Brain pericyte (primary cell): Measurements from ENCODE around the gene NCAPD2.

Experiments used
- DNase-seq: peaks from one replicate; pipeline ENCODE4 v3.0.0-alpha.2; 2012; ENCODE audit warnings: low read depth, low spot score

The NCAPD2 gene, protein sequence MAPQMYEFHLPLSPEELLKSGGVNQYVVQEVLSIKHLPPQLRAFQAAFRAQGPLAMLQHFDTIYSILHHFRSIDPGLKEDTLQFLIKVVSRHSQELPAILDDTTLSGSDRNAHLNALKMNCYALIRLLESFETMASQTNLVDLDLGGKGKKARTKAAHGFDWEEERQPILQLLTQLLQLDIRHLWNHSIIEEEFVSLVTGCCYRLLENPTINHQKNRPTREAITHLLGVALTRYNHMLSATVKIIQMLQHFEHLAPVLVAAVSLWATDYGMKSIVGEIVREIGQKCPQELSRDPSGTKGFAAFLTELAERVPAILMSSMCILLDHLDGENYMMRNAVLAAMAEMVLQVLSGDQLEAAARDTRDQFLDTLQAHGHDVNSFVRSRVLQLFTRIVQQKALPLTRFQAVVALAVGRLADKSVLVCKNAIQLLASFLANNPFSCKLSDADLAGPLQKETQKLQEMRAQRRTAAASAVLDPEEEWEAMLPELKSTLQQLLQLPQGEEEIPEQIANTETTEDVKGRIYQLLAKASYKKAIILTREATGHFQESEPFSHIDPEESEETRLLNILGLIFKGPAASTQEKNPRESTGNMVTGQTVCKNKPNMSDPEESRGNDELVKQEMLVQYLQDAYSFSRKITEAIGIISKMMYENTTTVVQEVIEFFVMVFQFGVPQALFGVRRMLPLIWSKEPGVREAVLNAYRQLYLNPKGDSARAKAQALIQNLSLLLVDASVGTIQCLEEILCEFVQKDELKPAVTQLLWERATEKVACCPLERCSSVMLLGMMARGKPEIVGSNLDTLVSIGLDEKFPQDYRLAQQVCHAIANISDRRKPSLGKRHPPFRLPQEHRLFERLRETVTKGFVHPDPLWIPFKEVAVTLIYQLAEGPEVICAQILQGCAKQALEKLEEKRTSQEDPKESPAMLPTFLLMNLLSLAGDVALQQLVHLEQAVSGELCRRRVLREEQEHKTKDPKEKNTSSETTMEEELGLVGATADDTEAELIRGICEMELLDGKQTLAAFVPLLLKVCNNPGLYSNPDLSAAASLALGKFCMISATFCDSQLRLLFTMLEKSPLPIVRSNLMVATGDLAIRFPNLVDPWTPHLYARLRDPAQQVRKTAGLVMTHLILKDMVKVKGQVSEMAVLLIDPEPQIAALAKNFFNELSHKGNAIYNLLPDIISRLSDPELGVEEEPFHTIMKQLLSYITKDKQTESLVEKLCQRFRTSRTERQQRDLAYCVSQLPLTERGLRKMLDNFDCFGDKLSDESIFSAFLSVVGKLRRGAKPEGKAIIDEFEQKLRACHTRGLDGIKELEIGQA (N-terminal part only)

GRCh38 chr12:6493497-6494257 lies at the start of gene NCAPD2:
Gene NCAPD2 (plus strand): TSS chr12:6494102. CDS start chr12:6495099, 997 bp downstream.
- DNase-seq = peak; percentile 86

DNA sequence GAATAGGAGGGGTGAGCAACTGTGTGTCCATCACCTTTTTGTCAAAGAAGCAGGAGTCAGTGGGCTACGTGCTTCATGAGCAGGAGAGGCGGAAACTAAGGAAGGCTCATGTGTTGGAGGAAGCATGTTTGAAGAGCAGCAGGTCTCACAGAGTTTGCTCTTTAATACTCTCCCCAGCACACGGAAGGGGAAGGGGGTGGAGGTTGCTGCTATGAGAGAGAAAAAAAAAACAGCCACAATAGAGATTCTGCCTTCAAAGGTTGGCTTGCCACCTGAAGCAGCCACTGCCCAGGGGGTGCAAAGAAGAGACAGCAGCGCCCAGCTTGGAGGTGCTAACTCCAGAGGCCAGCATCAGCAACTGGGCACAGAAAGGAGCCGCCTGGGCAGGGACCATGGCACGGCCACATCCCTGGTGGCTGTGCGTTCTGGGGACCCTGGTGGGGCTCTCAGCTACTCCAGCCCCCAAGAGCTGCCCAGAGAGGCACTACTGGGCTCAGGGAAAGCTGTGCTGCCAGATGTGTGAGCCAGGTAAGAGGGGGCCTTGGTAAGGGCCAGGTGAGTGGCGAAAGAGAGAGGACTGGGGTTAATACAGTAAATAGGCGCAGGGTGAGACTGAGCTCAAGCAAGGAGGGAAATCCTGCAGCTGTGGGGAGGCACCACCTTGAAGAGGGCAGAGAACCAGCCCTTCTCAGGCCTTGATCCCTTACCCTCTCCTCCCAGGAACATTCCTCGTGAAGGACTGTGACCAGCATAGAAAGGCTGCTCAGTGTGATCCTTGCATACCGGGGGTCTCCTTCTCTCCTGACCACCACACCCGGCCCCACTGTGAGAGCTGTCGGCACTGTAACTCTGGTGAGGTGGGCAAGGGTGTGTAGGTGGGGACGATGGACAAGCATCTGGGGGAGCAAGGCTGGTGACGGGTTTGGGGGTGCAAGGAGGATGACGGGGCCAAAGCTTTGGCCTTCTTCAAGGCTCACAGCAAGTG lies 48.9 kb upstream of the NCAPD2 start, which contains the start of gene CD27:
TSS of gene CD27 (plus strand) at position 252 of the 985 bp plus-strand sequence. CDS start at position 393, 141 bp downstream.
- no peak for DNase-seq

GRCh38 chr12:6450091-6450868 lies 43.6 kb upstream of the NCAPD2 start:
- DNase-seq = no peak

- DNase-seq = no peak
These were observed 43.0 kb upstream of the NCAPD2 start for GRCh38 chr12:6450869-6451347.

DNA sequence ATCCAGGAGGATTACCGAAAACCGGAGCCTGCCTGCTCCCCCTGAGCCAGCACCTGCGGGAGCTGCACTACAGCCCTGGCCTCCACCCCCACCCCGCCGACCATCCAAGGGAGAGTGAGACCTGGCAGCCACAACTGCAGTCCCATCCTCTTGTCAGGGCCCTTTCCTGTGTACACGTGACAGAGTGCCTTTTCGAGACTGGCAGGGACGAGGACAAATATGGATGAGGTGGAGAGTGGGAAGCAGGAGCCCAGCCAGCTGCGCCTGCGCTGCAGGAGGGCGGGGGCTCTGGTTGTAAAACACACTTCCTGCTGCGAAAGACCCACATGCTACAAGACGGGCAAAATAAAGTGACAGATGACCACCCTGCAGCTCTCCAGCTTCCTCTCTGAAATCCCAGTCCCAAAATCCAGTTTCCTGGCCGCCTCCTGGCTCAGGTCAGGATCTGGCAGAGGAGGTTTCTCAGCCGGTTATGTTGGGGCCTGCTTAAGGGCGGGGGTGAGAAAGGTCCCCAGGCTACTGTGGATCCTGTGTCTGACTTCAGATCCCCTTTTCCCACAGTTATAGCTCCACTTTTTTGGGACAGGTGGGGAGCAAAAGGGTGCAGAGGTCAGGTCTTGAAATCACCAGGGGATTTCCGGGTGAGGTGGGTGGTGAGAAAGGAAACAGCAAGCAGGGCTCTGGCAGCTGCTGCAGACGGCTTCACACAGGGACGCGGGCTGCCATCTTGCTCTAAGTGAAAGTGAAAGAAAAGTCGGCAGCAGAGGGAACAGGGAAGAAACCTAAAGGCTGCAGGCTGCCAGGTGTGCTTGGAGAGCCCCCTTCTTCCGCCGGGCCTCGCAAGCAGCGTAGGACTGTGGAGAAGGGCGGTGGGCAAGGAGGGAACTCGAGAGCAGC lies 42.3 kb upstream of the NCAPD2 start, which contains the start of gene TAPBPL:
TSS of gene TAPBPL (plus strand) at position 695 of the 897 bp plus-strand sequence. CDS start 207 bp downstream, outside the sequence.
- peak; percentile 61 for DNase-seq

DNA sequence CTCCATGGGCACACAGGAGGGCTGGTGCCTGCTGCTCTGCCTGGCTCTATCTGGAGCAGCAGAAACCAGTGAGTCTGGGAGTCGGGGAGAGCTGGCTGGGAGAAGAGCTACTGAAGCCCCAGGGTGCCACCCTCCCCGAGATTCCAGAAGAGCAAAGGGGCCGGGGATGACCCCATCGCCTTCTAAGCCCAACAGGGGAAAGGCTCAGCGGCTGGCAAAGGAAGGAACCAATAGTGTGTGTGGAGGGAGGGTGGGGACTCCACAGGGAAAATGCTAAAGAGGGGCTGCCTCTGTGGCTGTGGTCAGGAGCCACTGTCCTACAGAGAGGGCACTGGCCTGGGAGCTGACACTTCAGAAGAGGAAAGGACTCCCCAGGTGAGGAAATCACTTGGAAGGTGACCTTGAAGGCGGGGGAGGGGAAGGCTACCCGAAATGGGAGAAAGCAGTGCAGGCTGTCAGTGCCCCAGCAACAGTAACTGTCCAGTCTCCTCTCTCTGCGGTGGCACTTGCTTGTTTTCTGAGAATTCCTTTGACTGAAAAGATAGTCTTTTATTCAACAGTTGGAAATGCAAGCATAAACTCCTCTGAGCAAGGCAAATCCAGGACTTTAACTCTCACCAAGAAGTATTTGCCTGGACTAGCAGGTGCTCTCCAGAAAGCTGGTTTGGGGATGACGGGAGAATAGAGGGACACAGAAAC lies 41.5 kb upstream of the NCAPD2 start:
- no peak for DNase-seq

DNA sequence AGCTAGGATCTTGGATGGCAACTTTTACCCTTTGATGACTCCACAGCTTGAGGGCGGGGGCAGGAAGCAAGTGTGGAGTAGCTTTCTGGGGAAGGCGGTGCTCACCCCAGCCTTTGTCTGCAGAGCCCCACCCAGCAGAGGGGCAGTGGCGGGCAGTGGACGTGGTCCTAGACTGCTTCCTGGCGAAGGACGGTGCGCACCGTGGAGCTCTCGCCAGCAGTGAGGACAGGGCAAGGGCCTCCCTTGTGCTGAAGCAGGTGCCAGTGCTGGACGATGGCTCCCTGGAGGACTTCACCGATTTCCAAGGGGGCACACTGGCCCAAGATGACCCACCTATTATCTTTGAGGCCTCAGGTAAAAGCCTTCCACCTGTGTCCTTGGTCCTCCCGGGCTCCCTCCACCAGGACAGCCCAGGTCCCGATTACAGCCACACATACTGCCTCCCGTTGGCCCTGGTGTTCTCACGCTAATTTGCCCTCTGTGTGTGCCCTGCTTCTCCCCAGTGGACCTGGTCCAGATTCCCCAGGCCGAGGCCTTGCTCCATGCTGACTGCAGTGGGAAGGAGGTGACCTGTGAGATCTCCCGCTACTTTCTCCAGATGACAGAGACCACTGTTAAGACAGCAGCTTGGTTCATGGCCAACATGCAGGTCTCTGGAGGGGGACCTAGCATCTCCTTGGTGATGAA lies 40.8 kb upstream of the NCAPD2 start:
- no peak for DNase-seq

GRCh38 chr12:6457220-6457945 lies 36.5 kb upstream of the NCAPD2 start:
- no peak for DNase-seq

DNA sequence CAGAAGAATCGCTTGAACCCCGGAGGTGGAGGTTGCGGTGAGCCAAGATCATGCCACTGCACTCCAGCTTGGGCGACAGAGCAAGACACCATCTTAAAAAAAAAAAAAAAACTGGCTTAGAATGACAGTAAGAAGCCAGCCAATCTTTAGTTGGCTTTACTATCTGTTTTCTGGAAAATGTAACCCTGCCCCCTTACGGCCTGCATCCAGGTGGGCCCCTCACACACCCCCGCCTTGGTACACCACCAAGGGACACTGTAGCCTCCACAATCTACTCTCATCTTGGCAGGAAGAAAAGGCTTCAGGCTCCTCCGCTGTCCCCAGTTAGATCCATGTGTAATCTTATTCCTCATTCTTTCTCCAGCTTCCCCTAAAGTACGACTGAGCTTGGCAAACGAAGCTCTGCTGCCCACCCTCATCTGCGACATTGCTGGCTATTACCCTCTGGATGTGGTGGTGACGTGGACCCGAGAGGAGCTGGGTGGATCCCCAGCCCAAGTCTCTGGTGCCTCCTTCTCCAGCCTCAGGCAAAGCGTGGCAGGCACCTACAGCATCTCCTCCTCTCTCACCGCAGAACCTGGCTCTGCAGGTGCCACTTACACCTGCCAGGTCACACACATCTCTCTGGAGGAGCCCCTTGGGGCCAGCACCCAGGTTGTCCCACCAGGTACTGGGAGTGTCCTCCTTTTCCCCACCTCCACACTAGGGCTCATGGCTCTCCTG lies 35.5 kb upstream of the NCAPD2 start:
- DNase-seq = no peak

DNA sequence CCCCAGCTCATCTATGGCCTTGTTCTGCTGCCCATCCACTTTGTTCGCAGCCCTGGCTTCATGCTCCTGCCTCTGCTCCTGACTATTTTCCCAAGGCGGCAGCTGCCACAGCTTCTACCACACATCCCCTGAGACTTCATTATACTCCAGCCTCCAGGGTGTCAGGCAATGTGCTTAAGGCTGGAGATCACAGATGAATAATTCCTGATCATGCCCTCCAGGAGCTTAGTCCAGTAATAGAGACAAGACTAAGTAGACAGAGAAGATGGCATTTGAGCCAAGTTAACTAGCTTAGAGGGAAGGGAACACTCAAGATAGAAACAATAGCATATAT lies 34.9 kb upstream of the NCAPD2 start:
- DNase-seq = no peak

DNA sequence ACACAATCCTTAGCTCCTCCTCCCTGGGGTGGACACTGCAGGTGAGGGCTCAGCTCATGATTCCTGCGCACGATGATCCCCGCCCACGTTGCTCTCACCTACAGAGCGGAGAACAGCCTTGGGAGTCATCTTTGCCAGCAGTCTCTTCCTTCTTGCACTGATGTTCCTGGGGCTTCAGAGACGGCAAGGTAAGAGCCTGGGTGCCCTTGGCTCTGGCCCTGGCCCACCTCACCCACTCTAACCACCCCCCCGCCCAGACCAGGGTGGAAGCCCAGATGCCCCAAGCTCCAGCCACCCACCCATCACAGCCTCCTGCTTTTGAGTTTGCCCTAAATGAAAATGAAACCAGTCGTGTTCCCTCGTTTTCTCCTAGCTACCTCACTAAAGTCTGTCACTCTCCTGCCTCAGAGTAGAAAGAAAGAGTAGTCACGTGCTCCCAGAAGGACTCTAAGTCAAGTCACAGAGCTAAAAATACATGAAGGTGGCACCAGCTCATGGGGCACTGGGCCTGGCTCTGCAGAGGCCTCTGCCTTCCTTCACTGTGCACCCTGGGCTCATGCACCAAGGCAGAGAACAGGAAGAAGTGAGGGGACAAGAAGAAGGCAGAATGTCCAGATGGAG lies 33.0 kb upstream of the NCAPD2 start:
- no peak for DNase-seq

- no peak for DNase-seq
These were observed 32.3 kb upstream of the NCAPD2 start for GRCh38 chr12:6461401-6462233.

GRCh38 chr12:6462234-6462995 lies 31.5 kb upstream of the NCAPD2 start:
- no peak for DNase-seq
